Testis (tissue), 3 donors: ENCODE data around the gene RASGEF1C. TPM values are rescaled to one million over a fixed set of nuclear protein-coding genes. Genes with fewer than 3 reads are reported as not detected.
A peak's percentile ranks its signal among the peaks of the same experiment; 100 is the strongest.

ENCODE experiments used
- DNase-seq: peaks from one replicate; pipeline ENCODE4 v3.0.0-alpha.2; 2019
- H3K27ac ChIP-seq, 2 donors: fragments of 200-600 bp; sonication (generic); one replicate each; pipeline ENCODE4 v1.5.1; 2019
- H3K27me3 ChIP-seq: fragments of 200-600 bp; sonication (generic); one replicate; pipeline ENCODE4 v1.5.1; 2019
- H3K36me3 ChIP-seq: fragments of 200-600 bp; sonication (generic); one replicate; pipeline ENCODE4 v1.5.1; 2017; ENCODE audit warnings: low read depth; ENCODE audit errors: missing control alignments
- H3K4me1 ChIP-seq: fragments of 200-600 bp; sonication (generic); one replicate; pipeline ENCODE4 v1.5.1; 2019
- H3K4me3 ChIP-seq, 2 donors: fragments of 200-600 bp; sonication (generic); one replicate each; pipeline ENCODE4 v1.5.1; 2017 to 2019
- H3K9me3 ChIP-seq: fragments of 200-600 bp; sonication (generic); one replicate; pipeline ENCODE4 v1.5.1; 2017
- CTCF ChIP-seq, 3 experiments: fragments of 450-650 bp in 2 of 3; fragments of 200-600 bp in 1 of 3; sonication (generic) in 1 of 3; IDR thresholded peaks; one replicate each; pipeline ENCODE4 v1.5.1; 2016 to 2019; ENCODE audit warnings: antibody characterized with exemption in 3 of 3, mild to moderate bottlenecking in 2 of 3, moderate library complexity in 1 of 3
- POLR2A ChIP-seq: fragments of 450-650 bp; IDR thresholded peaks from one replicate; pipeline ENCODE4 v1.6.1; 2017; ENCODE audit warnings: antibody characterized with exemption, mild to moderate bottlenecking, moderate library complexity
- WGBS, 2 donors: methylation state at CpG; one replicate each; pipeline ENCODE4 v1.1.5; 2018; 5-methylcytosine and 5-hydroxymethylcytosine counted together
- intact Hi-C: fragments of 100-400 bp; cut with DNase I; formaldehyde crosslinking; loops from one replicate; pipeline ENCODE4 v1.15.1; 2023; ENCODE audit warnings: low total_unique reads
- polyA plus RNA-seq: library from polyadenylated mRNA; stranded (reverse); fragments of 350-450 nt; fragmentation: Illumina TruSeq; extraction: RNeasy Lipid Tissue Mini Kit (QIAGEN cat#74804); gene quantifications from one replicate; pipeline ENCODE4 v1.2.3, GENCODE V29; 2014; ENCODE audit warnings: low read depth, low replicate concordance; ENCODE audit not compliant: insufficient read depth
- total RNA-seq, 2 donors: library from RNA; depleted of rRNA; stranded (reverse); fragments of >200 nt; gene quantifications; one replicate each; pipeline ENCODE4 v1.2.3, GENCODE V29; 2016

Gene RASGEF1C
- total and polyA plus RNA-seq, 3 donors from 2014 or later: 8.0 to 19.0 (median 8.5) TPM

- no peak overlapping the region for H3K4me3 ChIP-seq
- no peak for TF ChIP-seq CTCF (IDR thresholded peaks at IDR 0.05)
- TF ChIP-seq POLR2A: no peak
- intact Hi-C loops: no loop called here
- peaks cover 20% of the 10 kb centered on the region for H3K4me1 ChIP-seq
- DNase-seq: no peak
- H3K27me3 ChIP-seq: no peaks in the 10 kb centered on the region
- no peak overlapping the region for H3K27ac ChIP-seq
- no peaks in the 10 kb centered on the region for H3K9me3 ChIP-seq
- no peaks in the 10 kb centered on the region for H3K36me3 ChIP-seq
- WGBS, 2 donors: 69 to 80% methylated on average over 25 to 27 of the region's 27 CpGs
Measured at GRCh38 chr5:180173875-180174586, 35.0 kb downstream of the RASGEF1C start.

- no peak for DNase-seq
- Histone ChIP-seq H3K9me3 (no peaks in the 10 kb centered on the region), H3K4me1 (peaks cover 20% of the 10 kb centered on the region), H3K27me3 (no peaks in the 10 kb centered on the region), H3K4me3 (no peak overlapping the region), H3K27ac (no peak overlapping the region), H3K36me3 (no peaks in the 10 kb centered on the region)
- WGBS, 2 donors: 78 to 88% methylated on average over 2 to 4 of the region's 4 CpGs
- TF ChIP-seq CTCF (IDR thresholded peaks at IDR 0.05): no peak
- TF ChIP-seq POLR2A: no peak
- intact Hi-C loops: no loop called here
Measured at GRCh38 chr5:180173198-180173544, 35.8 kb downstream of the RASGEF1C start.

GRCh38 chr5:180172447-180173197, 36.4 kb downstream of the RASGEF1C start:
- TF ChIP-seq POLR2A (no peak), CTCF (IDR thresholded peaks at IDR 0.05) (no peak)
- H3K27ac ChIP-seq: no peak overlapping the region
- no peak overlapping the region for H3K4me3 ChIP-seq
- H3K27me3 ChIP-seq: no peaks in the 10 kb centered on the region
- peaks cover 17% of the 10 kb centered on the region for H3K4me1 ChIP-seq
- intact Hi-C loops: no loop called here
- H3K9me3 ChIP-seq: no peaks in the 10 kb centered on the region
- 54 to 61% methylated on average over 11 of the region's 11 CpGs for WGBS, 2 donors
- DNase-seq: peak; percentile 73
- no peaks in the 10 kb centered on the region for H3K36me3 ChIP-seq

- no peak for TF ChIP-seq CTCF (IDR thresholded peaks at IDR 0.05)
- TF ChIP-seq POLR2A: no peak
- Histone ChIP-seq H3K4me3 (no peak overlapping the region), H3K4me1 (peaks cover 9% of the 10 kb centered on the region), H3K27me3 (no peaks in the 10 kb centered on the region), H3K27ac (no peak overlapping the region), H3K36me3 (no peaks in the 10 kb centered on the region), H3K9me3 (no peaks in the 10 kb centered on the region)
- 83 to 97% methylated on average over 5 to 14 of the region's 14 CpGs for WGBS, 2 donors
- DNase-seq: no peak
- intact Hi-C loops: no loop called here
Measured at GRCh38 chr5:180171568-180172094, 37.4 kb downstream of the RASGEF1C start.
